Body of pancreas (tissue), 4 donors: Measurements from ENCODE around the gene MELK.

ENCODE experiments used
- CTCF ChIP-seq, 7 experiments: fragments of 450-650 bp in 4 of 7; fragments of 200-600 bp in 3 of 7; sonication (generic) in 3 of 7; IDR thresholded peaks; one replicate each; pipeline ENCODE4 v1.5.1; 2016 to 2019; ENCODE audit warnings: antibody characterized with exemption in 7 of 7
- POLR2A ChIP-seq, 3 donors: fragments of 450-650 bp; IDR thresholded peaks; one replicate each; pipeline ENCODE4 v1.6.1; 2016; ENCODE audit warnings: antibody characterized with exemption in 3 of 3, mild to moderate bottlenecking in 2 of 3

GRCh38 chr9:36664806-36665205 lies 92.1 kb downstream of the MELK start:
- TF ChIP-seq CTCF (IDR thresholded peaks at IDR 0.05) (no peak), POLR2A (IDR thresholded peaks at IDR 0.05) (no peak)
